A673 (cell line): ENCODE measurements around the gene TSPAN5. TPM values are rescaled to one million over a fixed set of nuclear protein-coding genes. Genes with fewer than 3 reads are reported as not detected.
A peak's percentile ranks its signal among the peaks of the same experiment; 100 is the strongest.

Experiments used
- BruUV-seq: library from RNA; stranded (reverse); fragments of 400-500 nt; replicated peaks from 2 replicates; lab custom pipeline; 2021; lab: Mats Ljungman, UMichigan
- CTCF ChIA-PET: fragments of 300-600 bp; sonication (Branson Sonifier 250); formaldehyde crosslinking; loops from one replicate; lab custom pipeline; 2022; ENCODE audit warnings: antibody characterized with exemption; lab: Charles Lee
- POLR2A ChIA-PET: fragments of 300-600 bp; sonication (Branson Sonifier 250); formaldehyde crosslinking; loops from one replicate; lab custom pipeline; 2022; ENCODE audit warnings: antibody characterized with exemption; ENCODE audit not compliant: low non-redundant PET; lab: Charles Lee
- DNase-seq: peaks from one replicate; pipeline ENCODE4 v3.0.0-alpha.2; 2015; ENCODE audit warnings: low spot score
- H3K27ac ChIP-seq: fragments of 200-600 bp; sonication (generic); 2 replicates; pipeline ENCODE4 v1.5.1; 2016; ENCODE audit warnings: mixed run types, low read depth, mild to moderate bottlenecking, mixed read lengths, antibody characterized with exemption, low read length; ENCODE audit not compliant: poor library complexity, severe bottlenecking
- H3K27me3 ChIP-seq: fragments of 200-600 bp; sonication (generic); replicated peaks from 2 replicates; pipeline ENCODE4 v1.6.1; 2017; ENCODE audit warnings: mixed run types, low read depth, mild to moderate bottlenecking, mixed read lengths, antibody characterized with exemption, low read length; ENCODE audit not compliant: insufficient read depth, poor library complexity
- H3K36me3 ChIP-seq: fragments of 200-600 bp; sonication (generic); 2 replicates; pipeline ENCODE4 v1.6.1; 2016; ENCODE audit warnings: mixed run types, mild to moderate bottlenecking, mixed read lengths, antibody characterized with exemption, low read length; ENCODE audit not compliant: insufficient read depth, poor library complexity, severe bottlenecking
- H3K4me1 ChIP-seq: fragments of 200-600 bp; sonication (generic); 2 replicates; pipeline ENCODE4 v1.6.1; 2017; ENCODE audit warnings: mixed run types, mild to moderate bottlenecking, mixed read lengths, antibody characterized with exemption, low read length; ENCODE audit not compliant: insufficient read depth, poor library complexity, severe bottlenecking
- H3K4me3 ChIP-seq: fragments of 200-600 bp; sonication (generic); 2 replicates; pipeline ENCODE4 v1.5.1; 2016; ENCODE audit warnings: low read depth, mixed run types, mild to moderate bottlenecking, mixed read lengths, low read length; ENCODE audit not compliant: poor library complexity, severe bottlenecking
- H3K9me3 ChIP-seq: fragments of 200-600 bp; sonication (generic); 2 replicates; pipeline ENCODE4 v1.6.1; 2016; ENCODE audit warnings: mixed run types, low read depth, mild to moderate bottlenecking, mixed read lengths, antibody characterized with exemption, low read length; ENCODE audit not compliant: poor library complexity, severe bottlenecking
- EZH2 ChIP-seq: fragments of 200-600 bp; sonication (generic); IDR thresholded peaks from 2 replicates; pipeline ENCODE4 v1.6.1; 2017; ENCODE audit warnings: borderline replicate concordance, low read depth, mild to moderate bottlenecking, mixed read lengths, antibody characterized with exemption, low read length; ENCODE audit not compliant: poor library complexity, severe bottlenecking
- intact Hi-C: fragments of 100-400 bp; cut with micrococcal nuclease; formaldehyde crosslinking; loops from one replicate; pipeline ENCODE4 v1.10.0; 2022; ENCODE audit not compliant: unreplicated experiment
- total RNA-seq: library from RNA; stranded (reverse); gene quantifications from 2 replicates; pipeline ENCODE4 v1.2.3, GENCODE V29; 2021
- TF ChIP-seq, protein P1 (sequence below): fragments of 300-800, 200-600 bp; sonication (generic); conservative IDR thresholded peaks from 2 replicates; pipeline ENCODE4 v1.5.1; 2017; ENCODE audit warnings: low read depth, mild to moderate bottlenecking, antibody characterized with exemption, low read length, moderate library complexity, mixed read lengths

The TSPAN5 gene
- total RNA-seq, 1 experiment from 2014 or later, result 15.2 TPM

DNA sequence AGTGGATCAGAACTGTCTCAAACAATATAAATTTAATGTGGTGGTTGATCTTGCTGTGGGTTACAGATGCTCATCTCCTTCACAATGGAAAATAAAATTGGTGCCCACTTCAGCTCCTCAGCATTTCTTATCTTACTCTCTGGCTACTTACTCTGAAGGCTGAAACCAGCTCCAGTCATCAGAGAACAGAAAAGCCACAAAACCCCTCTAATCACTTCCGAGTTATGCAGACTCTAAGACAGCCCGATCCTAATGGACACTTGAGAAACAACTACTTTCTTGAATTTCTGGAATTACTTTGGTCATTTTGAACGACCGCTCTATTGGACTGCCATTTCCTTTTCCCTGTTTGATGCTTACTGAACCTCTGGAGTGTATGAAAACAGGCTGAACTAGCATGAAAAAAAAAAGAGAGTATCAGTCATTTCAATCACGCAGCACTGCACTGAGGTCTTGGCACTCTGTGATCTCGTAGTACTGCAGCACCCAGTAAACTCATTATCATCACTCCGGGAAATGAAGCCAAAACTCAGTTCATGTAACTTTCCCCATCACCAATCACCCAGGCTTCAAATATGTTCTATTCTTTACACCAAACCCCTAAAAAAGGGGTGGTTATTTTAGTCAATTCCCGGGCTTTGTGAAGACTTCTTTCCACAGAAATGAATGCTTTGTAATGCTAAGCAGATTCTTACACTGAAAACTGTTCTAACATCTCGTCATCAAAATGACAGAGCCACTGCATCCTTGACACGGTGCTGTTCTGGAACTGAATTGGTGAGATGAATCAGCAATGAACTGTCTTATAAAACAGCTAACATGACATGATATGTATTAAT lies 54.5 kb downstream of the TSPAN5 start:
- H3K27me3 ChIP-seq, result no peaks in the 10 kb centered on the region
- TF ChIP-seq, protein P1, sequence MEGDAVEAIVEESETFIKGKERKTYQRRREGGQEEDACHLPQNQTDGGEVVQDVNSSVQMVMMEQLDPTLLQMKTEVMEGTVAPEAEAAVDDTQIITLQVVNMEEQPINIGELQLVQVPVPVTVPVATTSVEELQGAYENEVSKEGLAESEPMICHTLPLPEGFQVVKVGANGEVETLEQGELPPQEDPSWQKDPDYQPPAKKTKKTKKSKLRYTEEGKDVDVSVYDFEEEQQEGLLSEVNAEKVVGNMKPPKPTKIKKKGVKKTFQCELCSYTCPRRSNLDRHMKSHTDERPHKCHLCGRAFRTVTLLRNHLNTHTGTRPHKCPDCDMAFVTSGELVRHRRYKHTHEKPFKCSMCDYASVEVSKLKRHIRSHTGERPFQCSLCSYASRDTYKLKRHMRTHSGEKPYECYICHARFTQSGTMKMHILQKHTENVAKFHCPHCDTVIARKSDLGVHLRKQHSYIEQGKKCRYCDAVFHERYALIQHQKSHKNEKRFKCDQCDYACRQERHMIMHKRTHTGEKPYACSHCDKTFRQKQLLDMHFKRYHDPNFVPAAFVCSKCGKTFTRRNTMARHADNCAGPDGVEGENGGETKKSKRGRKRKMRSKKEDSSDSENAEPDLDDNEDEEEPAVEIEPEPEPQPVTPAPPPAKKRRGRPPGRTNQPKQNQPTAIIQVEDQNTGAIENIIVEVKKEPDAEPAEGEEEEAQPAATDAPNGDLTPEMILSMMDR, result no peak
- no peak for TF ChIP-seq EZH2
- H3K27ac ChIP-seq, result no peak overlapping the region
- intact Hi-C loops, result no loop called here
- ChIA-PET CTCF (no interaction called here), POLR2A (no interaction called here)
- H3K4me3 ChIP-seq, result no peak overlapping the region
- BruUV-seq, result no TSS peak
- no peaks in the 10 kb centered on the region for H3K36me3 ChIP-seq
- peaks cover 9% of the 10 kb centered on the region for H3K9me3 ChIP-seq
- no peak for DNase-seq
- H3K4me1 ChIP-seq, result no peaks in the 10 kb centered on the region

DNA sequence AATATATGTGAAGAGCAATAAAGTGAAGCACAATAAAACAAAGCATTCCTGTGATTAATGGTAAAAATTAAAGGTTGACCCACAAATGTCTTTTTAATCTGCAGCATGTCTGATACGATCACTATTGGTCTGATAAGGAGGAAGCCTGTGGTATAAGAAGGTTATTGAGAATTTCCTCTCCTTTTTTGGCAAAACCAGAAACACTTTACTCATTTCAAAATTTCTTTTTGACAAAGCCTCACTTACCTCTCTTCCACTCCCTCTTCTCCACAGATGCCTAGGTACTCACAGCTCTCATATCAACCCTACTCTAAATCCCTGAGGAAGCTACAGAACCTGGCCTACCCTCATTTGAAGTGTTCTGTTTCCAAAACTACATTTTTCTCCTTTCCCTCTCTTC lies 56.1 kb downstream of the TSPAN5 start:
- TF ChIP-seq, protein P1, result no peak
- TF ChIP-seq EZH2, result no peak
- Histone ChIP-seq H3K27ac (no peak overlapping the region), H3K4me1 (no peaks in the 10 kb centered on the region), H3K9me3 (peaks cover 12% of the 10 kb centered on the region), H3K27me3 (no peaks in the 10 kb centered on the region), H3K4me3 (no peak overlapping the region), H3K36me3 (no peaks in the 10 kb centered on the region)
- POLR2A ChIA-PET, result no interaction called here
- CTCF ChIA-PET, result no interaction called here
- no TSS peak for BruUV-seq
- intact Hi-C loops, result no loop called here
- no peak for DNase-seq

- H3K36me3 ChIP-seq, result no peaks in the 10 kb centered on the region
- BruUV-seq, result no TSS peak
- ChIA-PET POLR2A (no interaction called here), CTCF (no interaction called here)
- peak; percentile 19 for DNase-seq
- TF ChIP-seq, protein P1, result no peak
- no peak for TF ChIP-seq EZH2
- intact Hi-C loops, result no loop called here
- H3K9me3 ChIP-seq, result peaks cover 12% of the 10 kb centered on the region
- no peak overlapping the region for H3K27ac ChIP-seq
- no peaks in the 10 kb centered on the region for H3K4me1 ChIP-seq
- no peak overlapping the region for H3K4me3 ChIP-seq
- no peaks in the 10 kb centered on the region for H3K27me3 ChIP-seq
These were observed 56.7 kb downstream of the TSPAN5 start for GRCh38 chr4:98601708-98602107.
